Right cardiac atrium (tissue), 5 donors: ENCODE results near the gene FAM221A. TPM values are rescaled to one million over a fixed set of nuclear protein-coding genes. Genes with fewer than 3 reads are reported as not detected.
A peak's percentile ranks its signal among the peaks of the same experiment; 100 is the strongest.

Experiments used
- ATAC-seq, 2 donors: fragments of 200-7000 bp; cut with Tn5 transposase; one replicate each; pipeline versions ENCODE4 v1.8.0 to v1.9.1; 2020; ENCODE audit warnings: moderate library complexity in 2 of 2, mild to moderate bottlenecking in 1 of 2
- DNase-seq, 3 donors: peaks; one replicate each; pipeline ENCODE4 v3.0.0-alpha.2; 2020
- H3K27ac ChIP-seq: one replicate; pipeline ENCODE4 v1.5.1; 2013; ENCODE audit warnings: mild to moderate bottlenecking, low read length, control low read depth, moderate library complexity
- H3K27me3 ChIP-seq: one replicate; pipeline ENCODE4 v1.6.1; 2013; ENCODE audit not compliant: control insufficient read depth, insufficient read depth
- H3K4me1 ChIP-seq: one replicate; pipeline ENCODE4 v1.6.1; 2013; ENCODE audit warnings: low read length; ENCODE audit not compliant: control insufficient read depth, insufficient read depth
- H3K4me3 ChIP-seq: one replicate; pipeline ENCODE4 v1.5.1; 2013; ENCODE audit warnings: low read length, control low read depth
- H3K9me3 ChIP-seq: one replicate; pipeline ENCODE4 v1.6.1; 2013; ENCODE audit warnings: low read length; ENCODE audit not compliant: control insufficient read depth
- WGBS: extraction: QIAGEN DNeasy Blood & Tissue Kit; methylation state at CpG from one replicate; pipeline ENCODE4 v1.1.7; 2013; 5-methylcytosine and 5-hydroxymethylcytosine counted together
- intact Hi-C, 4 donors: fragments of 100-400 bp; cut with DNase I; formaldehyde crosslinking; loops; one replicate each; pipeline versions ENCODE4 v1.11.0 to v1.14.0; 2022 to 2023
- polyA plus RNA-seq: library from polyadenylated mRNA; stranded (reverse); fragments of 200-250 nt; gene quantifications from one replicate; pipeline ENCODE4 v1.2.3, GENCODE V29; 2013
- total RNA-seq, 4 donors: library from RNA; stranded (reverse); fragmentation: NEBNext Ultra II Directional; extraction: Animal tissue kit (Norgen Biotek cat#: 25700); gene quantifications; one replicate each; pipeline ENCODE4 v1.2.1, GENCODE V29; 2021
- donor health status: healthy with polysubstance abuse.
- donor health status: DM: no; HTN: yes; CAD: no.
- donor health status: DM: no; HTN: no; CAD: no.
- donor health status: DM: no; HTN: yes; CAD: no; lungs with severe emphysema.
- donor health status: DM: yes; HTN: yes; CAD: no.

The FAM221A gene
- total and polyA plus RNA-seq, 5 donors: 3.6 to 5.6 (median 4.6) TPM

DNA sequence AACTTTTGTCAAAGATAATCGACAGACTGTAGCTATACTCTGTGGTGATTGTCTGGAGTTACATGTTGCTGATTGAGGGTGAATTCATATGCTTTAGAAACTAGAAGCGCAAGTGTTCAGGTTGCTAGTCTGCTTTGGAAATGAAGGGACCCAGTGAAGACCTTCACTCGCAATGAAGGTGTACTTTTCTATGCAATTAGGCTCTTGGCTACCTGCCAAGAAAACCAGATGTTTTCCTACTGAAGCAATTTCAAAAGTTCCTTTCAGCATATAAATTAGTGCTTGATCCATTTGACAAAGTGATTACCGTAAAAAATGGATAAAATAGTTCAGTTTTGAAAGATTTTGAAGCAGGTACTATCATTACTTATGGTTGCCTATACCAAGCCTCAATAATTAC lies 20.0 kb downstream of the FAM221A start:
- ATAC-seq: no peak
- intact Hi-C loops: loop anchor here in 1 of 4 donors (10.0 kb wide), 1 partner anchor 45 kb away; no protein-coding TSS in a partner anchor
- Histone ChIP-seq H3K27ac (no peak overlapping the region), H3K4me1 (no peaks in the 10 kb centered on the region), H3K27me3 (no peaks in the 10 kb centered on the region), H3K4me3 (no peak overlapping the region), H3K9me3 (no peaks in the 10 kb centered on the region)
- DNase-seq: no peak
- whole genome bisulfite sequencing: 81% methylated on average over 4 of the region's 4 CpGs

DNA sequence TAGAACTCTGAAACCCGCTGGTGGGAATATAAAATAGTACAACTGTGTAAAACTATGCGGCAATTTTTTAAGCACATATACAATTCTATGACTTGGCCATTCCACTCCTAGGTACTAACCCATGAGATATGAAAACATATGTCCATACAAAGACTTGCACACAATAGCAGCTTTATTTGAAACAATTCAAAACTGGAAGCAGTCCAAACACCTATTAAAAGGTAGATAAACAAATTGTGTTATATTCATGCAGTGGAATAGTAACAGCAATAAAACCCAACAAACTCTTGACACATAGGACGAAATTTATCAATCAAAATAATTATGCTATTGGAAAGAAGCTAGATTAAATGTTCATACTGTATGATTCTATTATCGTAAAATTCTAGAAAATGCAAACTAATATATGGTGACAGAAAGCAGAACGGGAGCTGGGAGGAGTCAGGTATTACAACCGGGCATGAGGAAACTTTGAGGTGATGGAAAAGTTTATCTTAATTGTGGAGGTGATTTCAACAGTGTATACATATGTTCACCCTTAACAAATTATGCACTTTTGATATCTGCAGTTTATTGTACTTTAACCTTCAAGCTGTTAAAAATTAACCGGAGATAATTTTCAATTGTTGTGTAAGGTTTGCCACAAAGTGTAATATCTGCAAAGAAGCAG lies 29.2 kb downstream of the FAM221A start:
- no peak for ATAC-seq
- H3K9me3 ChIP-seq: no peaks in the 10 kb centered on the region
- WGBS: 88% methylated on average over 7 of the region's 7 CpGs
- H3K27ac ChIP-seq: no peak overlapping the region
- no peak overlapping the region for H3K4me3 ChIP-seq
- H3K4me1 ChIP-seq: no peaks in the 10 kb centered on the region
- no peak for DNase-seq
- intact Hi-C loops: loop anchor here in 1 of 4 donors (10.0 kb wide), 1 partner anchor 54 kb away; no protein-coding TSS in a partner anchor
- H3K27me3 ChIP-seq: no peaks in the 10 kb centered on the region

DNA sequence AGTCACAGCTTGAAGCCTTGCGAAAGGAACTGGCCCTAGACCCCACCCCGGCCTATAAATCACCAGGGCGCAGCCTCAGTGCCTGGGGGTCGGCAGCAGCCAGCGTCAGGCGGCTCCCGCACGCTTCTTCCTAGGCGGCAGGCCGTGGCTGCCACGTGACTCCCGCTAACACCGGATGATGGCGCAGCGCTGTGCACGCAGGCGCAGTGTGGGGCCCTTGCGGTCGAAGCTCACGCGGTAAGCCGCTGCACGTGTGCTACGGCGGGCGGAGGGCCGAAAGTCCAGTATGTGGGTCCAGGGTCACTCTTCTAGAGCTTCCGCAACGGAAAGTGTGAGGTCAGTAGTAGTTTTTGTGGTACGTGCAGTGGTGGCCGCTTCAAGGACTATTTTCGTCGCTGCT lies 30.0 kb downstream of the FAM221A start, which contains the start of gene STK31:
TSS of gene STK31 (plus strand) at position 220 of the 400 bp plus-strand sequence. CDS start at position 287, 67 bp downstream.
- Histone ChIP-seq H3K27ac (no peak within 1 kb of the TSS), H3K4me3 (no peak within 1 kb of the TSS), H3K9me3 (no peaks in the 10 kb centered on the region), H3K27me3 (no peaks in the 10 kb centered on the region), H3K4me1 (no peaks in the 10 kb centered on the region)
- intact Hi-C loops: loop anchor here (5.0 to 10.0 kb wide), 4 partner anchors 55 to 435 kb away; no protein-coding TSS in a partner anchor
- ATAC-seq (no peak), DNase-seq (peak in 1 of 3 donors; percentile 43)
- 90% methylated on average over 33 of the region's 33 CpGs for WGBS

DNA sequence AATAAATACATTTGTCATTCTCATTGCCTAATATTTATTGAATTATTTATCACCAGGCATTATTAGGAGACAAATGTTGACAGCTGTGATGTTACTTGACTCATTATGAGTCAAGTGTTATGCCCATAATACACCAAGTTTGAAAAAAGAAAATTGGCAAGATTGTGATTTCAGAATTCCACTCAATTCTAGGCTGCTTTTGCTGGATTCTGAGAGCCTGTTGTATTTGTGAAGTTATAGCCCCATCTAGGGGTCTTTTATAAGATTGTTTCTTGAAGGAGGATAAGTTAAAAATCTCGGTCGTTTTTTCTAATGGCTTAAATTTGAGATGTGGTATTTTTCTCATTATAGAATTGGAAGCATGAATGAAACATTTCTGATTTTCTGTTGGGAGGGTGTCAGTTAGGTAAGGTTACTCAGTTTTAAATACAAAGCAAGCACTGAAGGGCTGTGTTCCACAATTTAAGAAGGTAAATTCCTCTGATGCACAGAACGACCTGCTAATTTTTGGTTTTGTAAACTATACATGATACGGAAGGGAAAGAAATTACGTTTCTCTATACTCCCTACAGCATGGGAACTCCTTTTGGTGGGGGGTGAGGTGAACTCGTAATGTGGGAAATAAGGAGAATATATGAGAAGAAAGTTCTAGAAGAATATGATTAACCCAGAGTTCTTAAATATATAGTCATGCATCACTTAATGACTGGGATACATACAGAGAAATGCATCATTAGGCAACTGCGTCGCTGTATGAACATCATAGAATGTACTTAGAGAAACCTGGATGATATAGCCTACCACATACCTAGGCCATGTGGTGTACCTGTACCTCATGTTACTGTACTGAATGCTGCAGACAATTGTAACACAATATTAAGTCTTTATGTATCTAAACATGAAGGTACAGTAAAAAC lies 32.6 kb downstream of the FAM221A start:
- WGBS: 50% methylated on average over 8 of the region's 8 CpGs
- peak; percentile 47 to 52 for ATAC-seq
- Histone ChIP-seq H3K27me3 (no peaks in the 10 kb centered on the region), H3K4me1 (no peaks in the 10 kb centered on the region), H3K9me3 (no peaks in the 10 kb centered on the region), H3K4me3 (no peak overlapping the region), H3K27ac (no peak overlapping the region)
- no peak for DNase-seq
- intact Hi-C loops: loop anchor here (2.0 to 10.0 kb wide), 6 partner anchors 140 to 438 kb away; no protein-coding TSS in a partner anchor

DNA sequence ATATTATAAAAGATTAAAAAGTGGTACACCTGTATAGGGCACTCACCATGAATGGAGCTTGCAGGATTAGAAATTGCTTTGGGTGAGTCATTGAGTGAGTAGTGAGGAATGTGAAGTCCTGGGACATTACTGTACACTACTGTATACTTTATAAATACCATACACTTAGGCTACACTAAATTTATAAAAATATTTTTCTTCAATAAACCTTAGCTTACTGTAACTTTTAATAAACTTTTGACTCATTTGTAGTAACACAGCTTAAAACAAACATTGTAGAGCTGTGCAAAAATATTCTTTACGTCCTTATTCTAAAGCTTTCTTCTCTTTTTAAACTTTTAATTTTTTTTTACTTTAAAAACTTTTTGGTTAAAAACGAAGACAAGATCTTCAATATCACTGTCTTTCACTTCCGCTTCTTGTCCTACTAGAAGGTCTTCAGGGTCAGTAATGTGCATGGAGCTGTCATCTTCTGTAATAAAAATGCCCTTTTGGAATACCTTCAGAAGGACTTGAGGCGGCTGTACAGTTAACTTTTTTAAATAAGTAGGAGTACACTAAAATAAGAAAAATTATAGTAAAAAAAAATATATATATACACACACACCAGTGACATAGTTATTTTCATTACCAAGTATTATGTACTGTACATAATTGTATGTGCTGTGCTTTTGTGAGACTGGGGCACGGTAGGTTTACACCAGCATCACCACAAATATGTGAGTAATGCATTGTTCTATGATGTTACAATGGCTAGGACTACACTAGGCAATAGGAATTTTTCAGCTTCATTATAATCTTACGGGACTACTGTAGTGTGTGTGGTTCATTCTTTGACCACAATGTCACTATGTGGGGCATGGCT lies 33.5 kb downstream of the FAM221A start:
- H3K4me1 ChIP-seq: no peaks in the 10 kb centered on the region
- intact Hi-C loops: loop anchor here (2.0 to 10.0 kb wide), 6 partner anchors 141 to 439 kb away; no protein-coding TSS in a partner anchor
- WGBS: 71% methylated on average over 6 of the region's 6 CpGs
- no peaks in the 10 kb centered on the region for H3K9me3 ChIP-seq
- H3K4me3 ChIP-seq: no peak overlapping the region
- no peaks in the 10 kb centered on the region for H3K27me3 ChIP-seq
- no peak overlapping the region for H3K27ac ChIP-seq
- ATAC-seq: no peak
- DNase-seq: no peak

DNA sequence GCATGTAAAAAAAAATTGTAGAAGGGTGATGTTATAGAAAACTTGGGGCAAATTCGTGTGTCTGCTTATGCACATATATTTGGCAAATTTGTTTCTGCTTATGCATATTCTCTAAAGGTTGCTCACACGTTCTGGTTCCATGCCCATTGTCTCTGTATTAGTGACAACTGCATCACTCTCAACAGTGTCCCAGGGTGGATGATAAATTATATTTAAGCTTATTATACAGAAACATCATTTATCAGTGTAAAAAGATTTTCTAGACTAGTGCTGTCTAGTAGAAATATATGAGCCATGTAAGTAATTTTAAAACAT lies 34.1 kb downstream of the FAM221A start:
- no peak overlapping the region for H3K27ac ChIP-seq
- DNase-seq (no peak), ATAC-seq (no peak)
- H3K9me3 ChIP-seq: no peaks in the 10 kb centered on the region
- intact Hi-C loops: loop anchor here in 3 of 4 donors (5.0 to 10.0 kb wide), 3 partner anchors 142 to 439 kb away; no protein-coding TSS in a partner anchor
- no peak overlapping the region for H3K4me3 ChIP-seq
- 55% methylated on average over 2 of the region's 2 CpGs for WGBS
- H3K4me1 ChIP-seq: no peaks in the 10 kb centered on the region
- H3K27me3 ChIP-seq: no peaks in the 10 kb centered on the region

DNA sequence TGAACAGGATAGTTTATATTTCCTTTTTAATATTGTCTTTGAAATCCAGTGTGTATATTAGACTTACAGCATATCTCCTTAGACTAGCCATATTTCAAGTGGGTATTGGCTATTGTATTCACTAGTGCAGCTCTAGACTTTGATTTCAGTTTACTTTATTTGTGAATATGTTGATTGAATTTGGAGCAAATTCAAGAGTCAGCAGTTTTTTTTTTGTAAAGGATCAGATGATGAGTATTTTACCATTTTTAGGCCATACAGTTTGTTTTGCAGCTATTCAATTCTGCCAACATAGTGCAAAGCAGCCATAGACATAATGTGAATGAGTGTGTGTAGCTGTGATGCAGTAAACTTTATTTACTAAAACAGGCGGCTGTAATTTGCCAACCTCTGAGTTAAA lies 34.6 kb downstream of the FAM221A start:
- no peak for ATAC-seq
- Histone ChIP-seq H3K27me3 (no peaks in the 10 kb centered on the region), H3K27ac (no peak overlapping the region), H3K4me1 (no peaks in the 10 kb centered on the region), H3K9me3 (no peaks in the 10 kb centered on the region), H3K4me3 (no peak overlapping the region)
- no peak for DNase-seq
- WGBS: 91% methylated on average over 1 of the region's 1 CpG
- intact Hi-C loops: loop anchor here in 3 of 4 donors (5.0 to 10.0 kb wide), 3 partner anchors 142 to 440 kb away; no protein-coding TSS in a partner anchor

DNA sequence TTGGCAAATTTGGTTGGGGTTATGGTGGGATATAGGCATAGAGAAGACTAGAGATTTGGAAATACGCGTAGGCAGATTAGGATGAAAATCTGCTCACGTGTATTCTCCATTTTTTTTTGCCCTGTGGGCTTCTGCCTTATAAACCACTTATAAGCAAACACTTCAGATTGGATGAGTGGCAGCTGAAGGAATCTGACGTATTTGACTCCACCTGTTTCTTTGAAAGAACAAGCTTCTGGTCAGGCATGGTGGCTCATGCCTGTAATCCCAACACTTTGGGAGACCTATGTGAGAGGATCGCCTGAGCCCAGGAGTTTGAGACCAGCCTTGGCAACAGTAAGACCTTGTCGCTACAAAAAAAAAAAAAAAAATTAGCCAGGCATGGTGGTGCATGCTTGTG lies 35.1 kb downstream of the FAM221A start:
- 71% methylated on average over 6 of the region's 6 CpGs for WGBS
- no peak overlapping the region for H3K4me3 ChIP-seq
- no peak for DNase-seq
- no peaks in the 10 kb centered on the region for H3K9me3 ChIP-seq
- no peak for ATAC-seq
- no peaks in the 10 kb centered on the region for H3K27me3 ChIP-seq
- no peaks in the 10 kb centered on the region for H3K4me1 ChIP-seq
- no peak overlapping the region for H3K27ac ChIP-seq
- intact Hi-C loops: loop anchor here in 2 of 4 donors (10.0 kb wide), 2 partner anchors 170 to 440 kb away; no protein-coding TSS in a partner anchor

DNA sequence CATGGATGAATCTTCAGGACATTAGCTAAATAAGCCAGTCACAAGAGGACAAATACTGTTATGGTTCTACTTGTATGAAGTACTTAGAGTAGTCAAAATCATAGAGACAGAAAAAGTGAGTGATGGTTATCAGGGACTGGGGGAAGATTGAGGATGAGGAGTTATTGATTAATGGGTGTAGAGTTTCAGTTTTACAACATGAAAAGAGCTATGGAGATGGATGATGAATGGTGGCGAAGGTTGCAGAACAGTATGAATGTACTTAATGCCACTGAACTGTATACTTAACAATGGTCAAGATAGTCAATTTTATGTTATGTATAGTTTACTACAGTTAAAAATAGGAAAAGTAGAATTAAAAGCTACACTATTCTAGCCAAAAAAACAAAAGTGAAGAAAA lies 37.8 kb downstream of the FAM221A start:
- ATAC-seq: no peak
- Histone ChIP-seq H3K4me1 (no peaks in the 10 kb centered on the region), H3K4me3 (no peak overlapping the region), H3K9me3 (no peaks in the 10 kb centered on the region), H3K27ac (no peak overlapping the region), H3K27me3 (no peaks in the 10 kb centered on the region)
- 96% methylated on average over 1 of the region's 1 CpG for WGBS
- DNase-seq: no peak
- intact Hi-C loops: loop anchor here in 2 of 4 donors (10.0 kb wide), 2 partner anchors 173 to 443 kb away; no protein-coding TSS in a partner anchor

DNA sequence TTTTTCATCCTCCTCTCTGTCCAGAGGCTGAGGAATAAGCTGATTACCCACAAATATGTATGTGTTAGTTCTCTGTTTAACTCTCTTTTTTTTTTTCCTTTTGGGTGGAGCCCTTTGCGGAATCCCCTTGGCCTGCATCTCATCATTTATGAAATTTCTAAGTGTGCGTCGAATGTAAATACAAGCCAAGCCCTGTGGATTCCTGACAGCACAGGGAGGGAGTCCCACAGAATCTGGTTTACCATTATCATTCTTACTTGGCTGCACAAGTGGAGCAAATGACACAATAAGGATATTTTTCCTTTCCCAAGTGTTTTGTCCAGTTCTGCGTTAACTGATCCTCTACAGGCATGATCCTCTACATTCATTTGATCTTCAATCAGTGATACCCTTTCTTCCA lies 41.5 kb downstream of the FAM221A start:
- H3K27ac ChIP-seq: no peak overlapping the region
- ATAC-seq (no peak), DNase-seq (no peak)
- no peaks in the 10 kb centered on the region for H3K27me3 ChIP-seq
- no peak overlapping the region for H3K4me3 ChIP-seq
- 65% methylated on average over 4 of the region's 4 CpGs for WGBS
- no peaks in the 10 kb centered on the region for H3K9me3 ChIP-seq
- no peaks in the 10 kb centered on the region for H3K4me1 ChIP-seq
- intact Hi-C loops: no loop called here
